B cell (primary cell): ENCODE results near the gene ZNF627. TPM values are rescaled to one million over a fixed set of nuclear protein-coding genes. Genes with fewer than 3 reads are reported as not detected.

ENCODE experiments used
- ATAC-seq: fragments of 200-7000 bp; cut with Tn5 transposase; one replicate; pipeline ENCODE4 v1.10.0; 2021; ENCODE audit warnings: low read depth, mild to moderate bottlenecking, moderate number of reproducible peaks, moderate library complexity
- CTCF ChIA-PET: fragments of 350-600 bp; sonication (Branson Sonifier 250); formaldehyde crosslinking; loops from one replicate; lab custom pipeline; 2021; ENCODE audit warnings: antibody characterized with exemption, inconsistent platforms; lab: Charles Lee
- POLR2A ChIA-PET: fragments of 350-600 bp; sonication (Branson Sonifier 250); formaldehyde crosslinking; loops from one replicate; lab custom pipeline; 2021; ENCODE audit warnings: antibody characterized with exemption; lab: Charles Lee
- DNase-seq: peaks from one replicate; pipeline ENCODE4 v3.0.0; 2013
- H2AFZ ChIP-seq: 2 replicates; pipeline ENCODE4 v1.6.1; 2012; ENCODE audit warnings: mild to moderate bottlenecking, low read depth, low read length; ENCODE audit not compliant: insufficient read depth, poor library complexity, severe bottlenecking
- H3K27ac ChIP-seq, 2 donors: 1 replicate in 1 of 2; 2 replicates in 1 of 2; pipeline ENCODE4 v1.5.1; 2012 to 2013; ENCODE audit warnings: low read length in 2 of 2, mild to moderate bottlenecking in 2 of 2, moderate library complexity in 1 of 2
- H3K27me3 ChIP-seq, 4 experiments: fragments of 200-600 bp in 1 of 4; sonication (generic) in 1 of 4; replicated peaks in 1 of 4; 1 replicate in 2 of 4; 2 replicates in 2 of 4; pipeline versions ENCODE4 v1.6.1 to v1.7.0; 2013 to 2016; ENCODE audit warnings: low read length in 3 of 4, mild to moderate bottlenecking in 2 of 4, mixed read lengths in 1 of 4, moderate library complexity in 1 of 4; ENCODE audit not compliant: insufficient read depth in 4 of 4, control insufficient read depth in 3 of 4; ENCODE audit errors: control extremely low read depth in 1 of 4
- H3K36me3 ChIP-seq, 2 experiments: replicated peaks in 1 of 2; 1 replicate in 1 of 2; 2 replicates in 1 of 2; pipeline versions ENCODE4 v1.6.1 to v1.7.1; 2013; ENCODE audit warnings: low read length in 1 of 2; ENCODE audit not compliant: insufficient read depth in 2 of 2, control insufficient read depth in 1 of 2; ENCODE audit errors: control extremely low read depth in 1 of 2, extremely low read depth in 1 of 2
- H3K4me1 ChIP-seq, 2 donors: fragments of 200-600 bp in 1 of 2; sonication (generic) in 1 of 2; 1 replicate in 1 of 2; 2 replicates in 1 of 2; pipeline versions ENCODE4 v1.5.1 to v1.6.1; 2013 to 2017; ENCODE audit warnings: low read length in 2 of 2; ENCODE audit not compliant: control insufficient read depth in 2 of 2, insufficient read depth in 2 of 2
- H3K4me2 ChIP-seq: replicated peaks from 2 replicates; pipeline ENCODE3; 2012; ENCODE audit warnings: mild to moderate bottlenecking, low read depth, low read length; ENCODE audit not compliant: poor library complexity, severe bottlenecking
- H3K4me3 ChIP-seq, 5 experiments: fragments of 200-600 bp in 1 of 5; sonication (generic) in 1 of 5; 1 replicate in 3 of 5; 2 replicates in 2 of 5; pipeline versions ENCODE4 v1.5.1 to v1.7.0; 2011 to 2016; ENCODE audit warnings: low read length in 4 of 5, mild to moderate bottlenecking in 4 of 5, low read depth in 2 of 5, control low read depth in 1 of 5, moderate library complexity in 1 of 5; ENCODE audit not compliant: insufficient read depth in 1 of 5; ENCODE audit errors: control extremely low read depth in 1 of 5, extremely low read depth in 1 of 5
- H3K79me2 ChIP-seq: fragments of 200-600 bp; sonication (generic); one replicate; pipeline ENCODE4 v1.6.0; 2016; ENCODE audit warnings: low read length; ENCODE audit not compliant: control insufficient read depth, insufficient read depth
- H3K9ac ChIP-seq: fragments of 200-600 bp; sonication (generic); 2 replicates; pipeline ENCODE4 v1.6.1; 2017; ENCODE audit warnings: mild to moderate bottlenecking, low read length, moderate library complexity
- H3K9me3 ChIP-seq, 3 donors: one replicate each; pipeline versions ENCODE4 v1.6.1 to v1.7.1; 2013; ENCODE audit warnings: low read length in 2 of 3; ENCODE audit not compliant: control insufficient read depth in 2 of 3, insufficient read depth in 1 of 3; ENCODE audit errors: control extremely low read depth in 1 of 3
- H4K20me1 ChIP-seq: 2 replicates; pipeline ENCODE4 v1.6.0; 2012; ENCODE audit warnings: mild to moderate bottlenecking, low read length; ENCODE audit not compliant: insufficient read depth, control insufficient read depth, poor library complexity, severe bottlenecking
- H3K27ac Mint-ChIP-seq: one replicate; pipeline ENCODE4 v1.8.0; 2021; ENCODE audit warnings: mixed read lengths
- H3K27me3 Mint-ChIP-seq: one replicate; pipeline ENCODE4 v1.8.0; 2021; ENCODE audit warnings: mixed read lengths
- H3K4me1 Mint-ChIP-seq: one replicate; pipeline ENCODE4 v1.8.0; 2021; ENCODE audit warnings: mixed read lengths
- H3K4me3 Mint-ChIP-seq: one replicate; pipeline ENCODE4 v1.8.0; 2021; ENCODE audit warnings: mixed read lengths
- H3K9me3 Mint-ChIP-seq: one replicate; pipeline ENCODE4 v1.8.0; 2022; ENCODE audit warnings: mixed read lengths; ENCODE audit not compliant: insufficient read depth
- EZH2 ChIP-seq: IDR thresholded peaks from 2 replicates; pipeline ENCODE4 v1.6.1; 2012; ENCODE audit warnings: borderline replicate concordance, low read depth, mild to moderate bottlenecking, moderate library complexity, low read length; ENCODE audit not compliant: insufficient read depth, poor library complexity, severe bottlenecking
- WGBS: methylation state at CpG from one replicate; pipeline ENCODE4 v1.1.5; 2013; ENCODE audit warnings: missing lambda C conversion rate; ENCODE audit not compliant: insufficient coverage; 5-methylcytosine and 5-hydroxymethylcytosine counted together
- intact Hi-C: fragments of 100-400 bp; cut with micrococcal nuclease; formaldehyde crosslinking; loops from one replicate; pipeline ENCODE4 v1.10.0; 2022
- polyA plus RNA-seq: library from polyadenylated mRNA; depleted of rRNA; stranded (reverse); fragments of >200 nt; gene quantifications from 2 replicates; pipeline ENCODE4 v1.2.3, GENCODE V29; 2012
- total RNA-seq, 2 donors: library from RNA; stranded (reverse); fragments of 120-200 nt in 1 of 2; gene quantifications; 1 replicate in 1 of 2; 2 replicates in 1 of 2; pipeline versions ENCODE4 v1.2.3 to v1.2.4, GENCODE V29; 2013 to 2022
- TF ChIP-seq, protein P1 (sequence below): fragments of 200-600 bp; IDR thresholded peaks from one replicate; pipeline ENCODE4 v1.8.0; 2022; ENCODE audit warnings: antibody characterized with exemption, mild to moderate bottlenecking

Gene ZNF627
- total and polyA plus RNA-seq, 2 donors (not counting 1 experiment from before 2014, with no cell fraction given): 9.6 to 26.2 TPM

- Mint-ChIP-seq H3K27me3 (no peaks in the 10 kb centered on the region), H3K4me1 (peaks cover 56% of the 10 kb centered on the region), H3K4me3 (peak overlapping the region; percentile 47), H3K9me3 (no peaks in the 10 kb centered on the region), H3K27ac (peak overlapping the region; percentile 64)
- Histone ChIP-seq H3K9ac (no peak overlapping the region), H4K20me1 (peaks cover 37% of the 10 kb centered on the region), H3K27me3 (no peaks in the 10 kb centered on the region), H3K79me2 (peaks cover 37% of the 10 kb centered on the region), H3K9me3 (no peaks in the 10 kb centered on the region), H3K36me3 (peaks cover 0 to 34% of the 10 kb centered on the region in 2 experiments), H3K4me2 (no peak overlapping the region), H3K4me3 (no peak overlapping the region), H3K27ac (peak overlapping the region in 1 of 2 donors; percentile 84), H2AFZ (no peak overlapping the region), H3K4me1 (peaks cover 34 to 66% of the 10 kb centered on the region in 2 donors)
- POLR2A ChIA-PET: interaction anchor here (0.6 to 0.7 kb wide), 2 partner anchors 35 to 171 kb away, joined by 3 to 8 read pairs; no protein-coding TSS in a partner anchor
- intact Hi-C loops: no loop called here
- DNase-seq (no peak), ATAC-seq (no peak)
- TF ChIP-seq EZH2: no peak
- TF ChIP-seq, protein P1, sequence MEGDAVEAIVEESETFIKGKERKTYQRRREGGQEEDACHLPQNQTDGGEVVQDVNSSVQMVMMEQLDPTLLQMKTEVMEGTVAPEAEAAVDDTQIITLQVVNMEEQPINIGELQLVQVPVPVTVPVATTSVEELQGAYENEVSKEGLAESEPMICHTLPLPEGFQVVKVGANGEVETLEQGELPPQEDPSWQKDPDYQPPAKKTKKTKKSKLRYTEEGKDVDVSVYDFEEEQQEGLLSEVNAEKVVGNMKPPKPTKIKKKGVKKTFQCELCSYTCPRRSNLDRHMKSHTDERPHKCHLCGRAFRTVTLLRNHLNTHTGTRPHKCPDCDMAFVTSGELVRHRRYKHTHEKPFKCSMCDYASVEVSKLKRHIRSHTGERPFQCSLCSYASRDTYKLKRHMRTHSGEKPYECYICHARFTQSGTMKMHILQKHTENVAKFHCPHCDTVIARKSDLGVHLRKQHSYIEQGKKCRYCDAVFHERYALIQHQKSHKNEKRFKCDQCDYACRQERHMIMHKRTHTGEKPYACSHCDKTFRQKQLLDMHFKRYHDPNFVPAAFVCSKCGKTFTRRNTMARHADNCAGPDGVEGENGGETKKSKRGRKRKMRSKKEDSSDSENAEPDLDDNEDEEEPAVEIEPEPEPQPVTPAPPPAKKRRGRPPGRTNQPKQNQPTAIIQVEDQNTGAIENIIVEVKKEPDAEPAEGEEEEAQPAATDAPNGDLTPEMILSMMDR: no peak
- CTCF ChIA-PET: interaction anchor here (10.7 kb wide), 1 partner anchor 32 kb away, joined by 289 read pairs; no protein-coding TSS in a partner anchor
- 96% methylated on average over 4 of the region's 6 CpGs for WGBS
These were observed 42.0 kb upstream of the ZNF627 start for GRCh38 chr19:11555246-11555645.

GRCh38 chr19:11556634-11557420 is 40.5 kb upstream of the ZNF627 start:
- H3K4me1 Mint-ChIP-seq: peaks cover 63% of the 10 kb centered on the region
- ChIA-PET CTCF (interaction anchor here (0.6 to 10.7 kb wide), 5 partner anchors 21 to 504 kb away, joined by 3 to 289 read pairs (median 3); no protein-coding TSS in a partner anchor), POLR2A (interaction anchor here (0.6 to 0.7 kb wide), 4 partner anchors 11 to 754 kb away, joined by 3 to 6 read pairs (median 4); no protein-coding TSS in a partner anchor)
- peak overlapping the region; percentile 10 for H3K27ac Mint-ChIP-seq
- ATAC-seq (no peak), DNase-seq (no peak)
- no peaks in the 10 kb centered on the region for H3K9me3 Mint-ChIP-seq
- no peak overlapping the region for H2AFZ ChIP-seq
- peaks cover 37% of the 10 kb centered on the region for H4K20me1 ChIP-seq
- H3K4me3 ChIP-seq: no peak overlapping the region
- H3K36me3 ChIP-seq: peaks cover 0 to 33% of the 10 kb centered on the region in 2 experiments
- peaks cover 37% of the 10 kb centered on the region for H3K79me2 ChIP-seq
- H3K4me3 Mint-ChIP-seq: peak overlapping the region; percentile 18
- no peak overlapping the region for H3K4me2 ChIP-seq
- H3K9me3 ChIP-seq: no peaks in the 10 kb centered on the region
- H3K27me3 ChIP-seq: no peaks in the 10 kb centered on the region
- WGBS: 90% methylated on average over 2 of the region's 4 CpGs
- H3K27ac ChIP-seq: no peak overlapping the region
- no peaks in the 10 kb centered on the region for H3K27me3 Mint-ChIP-seq
- TF ChIP-seq, protein P1: no peak
- TF ChIP-seq EZH2: no peak
- peaks cover 41 to 74% of the 10 kb centered on the region in 2 donors for H3K4me1 ChIP-seq
- H3K9ac ChIP-seq: no peak overlapping the region
- intact Hi-C loops: no loop called here
